ENCODE measurements around the gene RPGRIP1. TPM values are rescaled to one million over a fixed set of nuclear protein-coding genes. Genes with fewer than 3 reads are reported as not detected.

RPGRIP1 gene
- total and polyA plus RNA-seq, 8 donors, result 0.19 to 0.58 (median 0.28) TPM; not detected in 4

- H3K27ac ChIP-seq, result no peak overlapping the region
- TF ChIP-seq CTCF (IDR thresholded peaks at IDR 0.05) (no peak), POLR2AphosphoS5 (IDR thresholded peaks at IDR 0.05) (no peak), EP300 (IDR thresholded peaks at IDR 0.05) (no peak), POLR2A (IDR thresholded peaks at IDR 0.05) (no peak)
- WGBS, 5 donors, result 45 to 81% (median 61%) methylated on average over 2 of the region's 2 CpGs
- H3K4me3 ChIP-seq, result no peak overlapping the region
- no peaks in the 10 kb centered on the region for H3K9me3 ChIP-seq
- H3K36me3 ChIP-seq, result no peaks in the 10 kb centered on the region
- H3K4me1 ChIP-seq, result no peaks in the 10 kb centered on the region
- DNase-seq, result no peak
- intact Hi-C loops (cut with DNase I; ENCODE audit: low total_unique reads), result no loop called here
- no peaks in the 10 kb centered on the region for H3K27me3 ChIP-seq
Measured at GRCh38 chr14:21322716-21323115, 42.8 kb downstream of the RPGRIP1 start.

- H3K27me3 ChIP-seq, result no peaks in the 10 kb centered on the region
- no peak overlapping the region for H3K4me3 ChIP-seq
- no peak for DNase-seq
- WGBS, 5 donors, result 73 to 95% (median 84%) methylated on average over 1 of the region's 1 CpG
- no peak overlapping the region for H3K27ac ChIP-seq
- no peak for TF ChIP-seq POLR2AphosphoS5 (IDR thresholded peaks at IDR 0.05)
- no peaks in the 10 kb centered on the region for H3K36me3 ChIP-seq
- no peaks in the 10 kb centered on the region for H3K9me3 ChIP-seq
- intact Hi-C loops (cut with DNase I; ENCODE audit: low total_unique reads), result no loop called here
- no peaks in the 10 kb centered on the region for H3K4me1 ChIP-seq
Measured at GRCh38 chr14:21326972-21327371, 47.1 kb downstream of the RPGRIP1 start.

Other genes starting within 250 kb of the RPGRIP1 start
- not detected for gene TPPP2, start 249.9 kb upstream of the RPGRIP1 start, total RNA-seq
- gene TPPP2, start 249.9 kb upstream of the RPGRIP1 start, polyA plus RNA-seq, result under 1 TPM in 1 of 3 donors, not detected in 2; 0.62 TPM
- under 1 TPM in 1 of 5 donors, not detected in 4; 0.18 TPM for gene RNASE13, start 245.3 kb upstream of the RPGRIP1 start, total RNA-seq
- not detected for gene RNASE13, start 245.3 kb upstream of the RPGRIP1 start, polyA plus RNA-seq
- gene RNASE7, start 237.7 kb upstream of the RPGRIP1 start, total RNA-seq, result 1 to 10 TPM in 1 of 5 donors, not detected in 4; 2.6 TPM
- under 1 TPM in 1 of 3 donors, not detected in 2; 0.58 TPM for gene RNASE7, start 237.7 kb upstream of the RPGRIP1 start, polyA plus RNA-seq
- gene RNASE8, start 222.3 kb upstream of the RPGRIP1 start, total RNA-seq, result not detected
- not detected for gene RNASE8, start 222.3 kb upstream of the RPGRIP1 start, polyA plus RNA-seq
- gene ARHGEF40, start 209.8 kb upstream of the RPGRIP1 start, total RNA-seq, result 100 to 1,000 TPM in 1 of 5 donors, 10 to 100 TPM in 4; 31.9 to 171 (median 36.7) TPM
- gene ARHGEF40, start 209.8 kb upstream of the RPGRIP1 start, polyA plus RNA-seq, result 10 to 100 TPM; 11.0 to 18.9 (median 18.5) TPM
- 100 to 1,000 TPM in 1 of 5 donors, 10 to 100 TPM in 4; 11.4 to 240 (median 27.8) TPM for gene ZNF219, start 181.4 kb upstream of the RPGRIP1 start, total RNA-seq
- gene ZNF219, start 181.4 kb upstream of the RPGRIP1 start, polyA plus RNA-seq, result 10 to 100 TPM; 15.4 to 28.4 (median 22.6) TPM
- 1 to 10 TPM in 2 of 5 donors, under 1 TPM in 1, not detected in 2; 0.43 to 8.1 (median 1.1) TPM for gene TMEM253, start 179.0 kb upstream of the RPGRIP1 start, total RNA-seq
- 1 to 10 TPM in 2 of 3 donors, under 1 TPM in 1; 0.56 to 1.7 (median 1.1) TPM for gene TMEM253, start 179.0 kb upstream of the RPGRIP1 start, polyA plus RNA-seq
- gene OR5AU1, start 124.0 kb upstream of the RPGRIP1 start, total RNA-seq, result under 1 TPM in 1 of 5 donors, not detected in 4; under 0.01 TPM
- not detected for gene OR5AU1, start 124.0 kb upstream of the RPGRIP1 start, polyA plus RNA-seq
- 100 to 1,000 TPM; 110 to 503 (median 282) TPM for gene HNRNPC, start 10.6 kb upstream of the RPGRIP1 start, total RNA-seq
- 100 to 1,000 TPM; 396 to 516 (median 409) TPM for gene HNRNPC, start 10.6 kb upstream of the RPGRIP1 start, polyA plus RNA-seq
- 10 to 100 TPM; 14.2 to 76.2 (median 27.4) TPM for gene SUPT16H, start 103.9 kb downstream of the RPGRIP1 start, total RNA-seq
- 10 to 100 TPM; 34.1 to 39.7 (median 35.1) TPM for gene SUPT16H, start 103.9 kb downstream of the RPGRIP1 start, polyA plus RNA-seq
- 100 to 1,000 TPM in 1 of 5 donors, 10 to 100 TPM in 4; 28.0 to 117 (median 62.8) TPM for gene CHD8, start 176.0 kb downstream of the RPGRIP1 start, total RNA-seq
- gene CHD8, start 176.0 kb downstream of the RPGRIP1 start, polyA plus RNA-seq, result 10 to 100 TPM; 13.6 to 25.7 (median 16.0) TPM
- gene RAB2B, start 196.9 kb downstream of the RPGRIP1 start, total RNA-seq, result 10 to 100 TPM; 11.3 to 38.6 (median 32.1) TPM
- gene RAB2B, start 196.9 kb downstream of the RPGRIP1 start, polyA plus RNA-seq, result 10 to 100 TPM in 1 of 3 donors, 1 to 10 TPM in 2; 6.1 to 14.9 (median 7.0) TPM
- gene TOX4, start 197.1 kb downstream of the RPGRIP1 start, total RNA-seq, result 100 to 1,000 TPM in 1 of 5 donors, 10 to 100 TPM in 3, 1 to 10 TPM in 1; 8.4 to 102 (median 55.4) TPM
- gene TOX4, start 197.1 kb downstream of the RPGRIP1 start, polyA plus RNA-seq, result 10 to 100 TPM; 17.5 to 29.9 (median 18.7) TPM
- 10 to 100 TPM; 18.7 to 84.3 (median 63.8) TPM for gene METTL3, start 231.3 kb downstream of the RPGRIP1 start, total RNA-seq
- gene METTL3, start 231.3 kb downstream of the RPGRIP1 start, polyA plus RNA-seq, result 10 to 100 TPM in 2 of 3 donors, 1 to 10 TPM in 1; 8.6 to 44.6 (median 20.7) TPM
- gene SALL2, start 246.3 kb downstream of the RPGRIP1 start, total RNA-seq, result 10 to 100 TPM in 1 of 5 donors, 1 to 10 TPM in 2, not detected in 2; 3.3 to 15.2 (median 6.5) TPM
- gene SALL2, start 246.3 kb downstream of the RPGRIP1 start, polyA plus RNA-seq, result 1 to 10 TPM; 2.5 to 3.1 (median 2.7) TPM

Data from stomach (tissue), 9 donors.